GM12875 (cell line): ENCODE results near the gene PLEKHA5.
"Not testable (repeated sequence)": the region's sequence is repeated elsewhere in the genome, so short reads cannot be mapped to it uniquely, and the experiment has no call there.

ENCODE experiments used
- H3K4me3 ChIP-seq: one replicate; pipeline ENCODE4 v1.5.1; 2011; ENCODE audit warnings: low read depth, low read length, control low read depth
- CTCF ChIP-seq: IDR thresholded peaks from 2 replicates; pipeline ENCODE4 v1.5.1; 2011; ENCODE audit warnings: low read depth, mild to moderate bottlenecking, control low read depth, inconsistent platforms, low read length, moderate library complexity, borderline replicate concordance; ENCODE audit not compliant: insufficient read depth

PLEKHA5 gene

DNA sequence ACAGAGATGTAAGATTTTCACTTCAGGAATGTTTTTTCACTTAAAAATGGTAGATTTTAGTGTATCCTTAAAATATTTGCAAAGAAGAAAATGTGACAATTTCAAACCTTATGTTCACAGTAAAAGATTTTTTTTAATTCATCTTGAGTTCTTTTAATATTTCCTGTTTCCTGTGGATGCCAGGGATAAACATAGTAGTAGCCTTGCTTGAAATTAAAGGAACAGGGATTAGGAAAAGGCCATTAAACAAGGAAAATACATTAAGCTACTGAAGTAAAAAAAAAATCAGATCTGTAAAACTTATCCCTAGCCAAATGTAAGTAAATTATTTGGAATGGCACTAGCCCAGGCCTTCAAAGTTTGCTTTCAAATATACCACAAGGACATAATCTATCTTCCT lies 171.7 kb downstream of the PLEKHA5 start:
- TF ChIP-seq CTCF = no peak

GRCh38 chr12:19301688-19302087 lies 172.2 kb downstream of the PLEKHA5 start:
- no peak for TF ChIP-seq CTCF
- H3K4me3 ChIP-seq = no peak overlapping the region

More for the DNA sequence above, 171.7 kb downstream of the PLEKHA5 start:
- H3K4me3 ChIP-seq = no peak overlapping the region

- no peak for TF ChIP-seq CTCF
- no peak overlapping the region for H3K4me3 ChIP-seq
Observed at GRCh38 chr12:19302100-19302640, 172.6 kb downstream of the PLEKHA5 start.

DNA sequence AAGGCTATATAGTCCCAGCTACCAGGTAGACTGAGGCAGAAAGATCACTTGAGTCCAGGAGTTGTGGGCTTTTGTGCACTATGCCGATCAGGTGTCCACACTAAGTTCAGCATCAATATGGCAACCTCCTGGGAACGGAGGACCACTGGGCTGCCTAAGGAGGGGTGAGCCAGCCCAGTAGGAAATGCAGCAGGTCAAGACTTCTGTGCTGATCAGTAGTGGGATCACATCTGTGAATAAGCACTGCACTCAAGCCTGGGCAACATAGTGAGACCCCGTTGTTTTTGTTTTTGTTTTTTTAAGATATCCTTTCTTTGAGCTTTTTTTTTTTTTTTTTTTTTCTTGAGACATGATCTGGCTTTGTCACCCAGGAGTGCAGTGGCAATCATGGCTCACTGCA lies 174.0 kb downstream of the PLEKHA5 start:
- no peak for TF ChIP-seq CTCF
- no peak overlapping the region for H3K4me3 ChIP-seq

DNA sequence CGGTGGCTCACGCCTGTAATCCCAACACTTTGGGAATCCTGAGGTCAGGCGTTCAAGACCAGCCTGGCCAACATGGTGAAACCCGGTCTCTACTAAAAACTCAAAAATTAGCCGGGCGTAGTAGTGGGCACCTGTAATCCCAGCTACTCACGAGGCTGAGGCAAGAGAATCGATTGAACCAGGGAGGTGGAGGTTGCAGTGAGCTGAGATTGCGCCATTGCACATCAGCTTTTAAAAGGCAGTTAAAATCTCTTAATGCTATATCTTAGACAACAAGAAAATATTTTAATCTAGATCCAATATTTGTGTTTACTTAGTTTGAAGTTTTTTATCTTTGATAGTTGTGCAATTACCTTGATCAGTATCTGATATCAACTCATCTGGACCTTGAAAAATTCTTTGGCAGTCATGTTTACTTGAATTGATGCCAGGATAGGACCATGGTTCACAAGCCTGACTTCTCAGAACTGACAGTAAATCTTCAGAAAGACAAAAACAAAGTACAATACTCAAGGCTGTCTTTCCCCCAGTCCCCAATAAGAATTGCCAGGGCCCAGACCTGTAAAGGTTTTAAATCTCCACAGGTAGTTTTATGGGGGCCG lies 174.7 kb downstream of the PLEKHA5 start:
- no peak for TF ChIP-seq CTCF
- no peak overlapping the region for H3K4me3 ChIP-seq

- H3K4me3 ChIP-seq = not testable (repeated sequence)
Observed at GRCh38 chr12:19305621-19306020, 176.1 kb downstream of the PLEKHA5 start.

- no peak for TF ChIP-seq CTCF
- no peak overlapping the region for H3K4me3 ChIP-seq
Observed at GRCh38 chr12:19306366-19306765, 176.8 kb downstream of the PLEKHA5 start.

- no peak for TF ChIP-seq CTCF
- no peak overlapping the region for H3K4me3 ChIP-seq
Observed at GRCh38 chr12:19307451-19307850, 177.9 kb downstream of the PLEKHA5 start.
